HEK293 (cell line): ENCODE data around the gene CAPN15.

Experiments used
- GFI1B ChIP-seq: fragments of 450-650 bp; formaldehyde crosslinking; IDR thresholded peaks from 2 replicates; pipeline ENCODE4 v1.5.1; 2016; ENCODE audit warnings: missing biosample characterization, missing genetic modification characterization
- GLI2 ChIP-seq: fragments of 450-650 bp; formaldehyde crosslinking; IDR thresholded peaks from 2 replicates; pipeline ENCODE4; 2017; ENCODE audit warnings: missing biosample characterization, missing genetic modification characterization, low read depth, borderline replicate concordance
- GLIS1 ChIP-seq: fragments of 450-650 bp; formaldehyde crosslinking; IDR thresholded peaks from 2 replicates; pipeline ENCODE4 v1.5.1; 2016; ENCODE audit warnings: missing biosample characterization, missing genetic modification characterization
- HOXA7 ChIP-seq: sonication (generic); formaldehyde crosslinking; IDR thresholded peaks from 2 replicates; pipeline ENCODE4 v1.8.1; 2022; ENCODE audit warnings: missing genetic modification reagents, borderline replicate concordance
- HOXD13 ChIP-seq: sonication (generic); formaldehyde crosslinking; IDR thresholded peaks from 2 replicates; pipeline ENCODE4 v1.8.0; 2022; ENCODE audit warnings: missing genetic modification reagents, borderline replicate concordance
- IKZF3 ChIP-seq: fragments of 450-650 bp; IDR thresholded peaks from 2 replicates; pipeline ENCODE4 v1.5.0; 2018; ENCODE audit warnings: missing biosample characterization, mild to moderate bottlenecking, missing genetic modification characterization, moderate library complexity
- OVOL3 ChIP-seq: fragments of 450-650 bp; formaldehyde crosslinking; IDR thresholded peaks from 2 replicates; pipeline ENCODE4 v1.5.1; 2016; ENCODE audit warnings: missing biosample characterization, missing genetic modification characterization
- PRDM2 ChIP-seq: fragments of 450-650 bp; formaldehyde crosslinking; IDR thresholded peaks from 2 replicates; pipeline ENCODE4 v1.5.1; 2016; ENCODE audit warnings: missing biosample characterization, missing genetic modification characterization, borderline replicate concordance
- PRDM4 ChIP-seq: fragments of 450-650 bp; formaldehyde crosslinking; IDR thresholded peaks from 2 replicates; pipeline ENCODE4 v1.5.1; 2017; ENCODE audit warnings: missing biosample characterization, missing genetic modification characterization
- TRIM28 ChIP-seq: IDR thresholded peaks from 2 replicates; pipeline ENCODE4 v1.6.1; 2011; ENCODE audit warnings: low read length, control low read depth, borderline replicate concordance
- YY1 ChIP-seq: fragments of 450-650 bp; formaldehyde crosslinking; IDR thresholded peaks from 2 replicates; pipeline ENCODE4 v1.5.1; 2018; ENCODE audit warnings: missing biosample characterization, missing genetic modification characterization
- ZBTB49 ChIP-seq: fragments of 450-650 bp; formaldehyde crosslinking; IDR thresholded peaks from 2 replicates; pipeline ENCODE4 v1.5.1; 2016; ENCODE audit warnings: missing biosample characterization, missing genetic modification characterization, low read depth
- ZBTB7A ChIP-seq: fragments of 450-650 bp; formaldehyde crosslinking; IDR thresholded peaks from 2 replicates; pipeline ENCODE4 v1.5.1; 2016; ENCODE audit warnings: low read depth, missing biosample characterization, missing genetic modification characterization
- ZNF175 ChIP-seq: fragments of 450-650 bp; formaldehyde crosslinking; IDR thresholded peaks from 2 replicates; pipeline ENCODE4 v1.5.1; 2016; ENCODE audit warnings: missing biosample characterization, missing genetic modification characterization
- ZNF2 ChIP-seq: fragments of 450-650 bp; formaldehyde crosslinking; IDR thresholded peaks from 2 replicates; pipeline ENCODE4 v1.5.1; 2016; ENCODE audit warnings: missing biosample characterization, missing genetic modification characterization
- ZNF239 ChIP-seq: fragments of 450-650 bp; formaldehyde crosslinking; IDR thresholded peaks from 2 replicates; pipeline ENCODE4 v1.5.1; 2016; ENCODE audit warnings: missing biosample characterization, missing genetic modification characterization
- ZNF324 ChIP-seq: fragments of 450-650 bp; formaldehyde crosslinking; IDR thresholded peaks from 2 replicates; pipeline ENCODE4 v1.5.1; 2016; ENCODE audit warnings: missing biosample characterization, missing genetic modification characterization
- ZNF426 ChIP-seq: fragments of 450-650 bp; formaldehyde crosslinking; IDR thresholded peaks from 2 replicates; pipeline ENCODE4 v1.5.1; 2017; ENCODE audit warnings: missing biosample characterization, missing genetic modification characterization, mild to moderate bottlenecking, inconsistent platforms, moderate library complexity
- ZNF624 ChIP-seq: fragments of 450-650 bp; formaldehyde crosslinking; IDR thresholded peaks from 2 replicates; pipeline ENCODE4 v1.5.1; 2017; ENCODE audit warnings: missing biosample characterization, missing genetic modification characterization
- ZNF626 ChIP-seq: fragments of 450-650 bp; sonication (Bioruptor Pico); formaldehyde crosslinking; IDR thresholded peaks from 2 replicates; pipeline ENCODE4 v1.5.1; 2018; ENCODE audit warnings: missing biosample characterization, missing genetic modification characterization, inconsistent platforms
- ZNF677 ChIP-seq: fragments of 450-650 bp; IDR thresholded peaks from 2 replicates; pipeline ENCODE4 v1.5.0; 2018; ENCODE audit warnings: missing biosample characterization, mild to moderate bottlenecking, missing genetic modification characterization, moderate library complexity
- ZNF776 ChIP-seq: fragments of 450-650 bp; formaldehyde crosslinking; IDR thresholded peaks from 2 replicates; pipeline ENCODE4 v1.5.0; 2017; ENCODE audit warnings: missing biosample characterization, missing genetic modification characterization, borderline replicate concordance
- ZSCAN16 ChIP-seq: fragments of 450-650 bp; formaldehyde crosslinking; IDR thresholded peaks from 2 replicates; pipeline ENCODE4 v1.5.1; 2016; ENCODE audit warnings: missing biosample characterization, missing genetic modification characterization
- TF ChIP-seq, protein P1 (sequence below): fragments of 450-650 bp; formaldehyde crosslinking; IDR thresholded peaks from 2 replicates; pipeline ENCODE4 v1.5.1; 2016; ENCODE audit warnings: missing biosample characterization, missing genetic modification characterization

Gene CAPN15

DNA sequence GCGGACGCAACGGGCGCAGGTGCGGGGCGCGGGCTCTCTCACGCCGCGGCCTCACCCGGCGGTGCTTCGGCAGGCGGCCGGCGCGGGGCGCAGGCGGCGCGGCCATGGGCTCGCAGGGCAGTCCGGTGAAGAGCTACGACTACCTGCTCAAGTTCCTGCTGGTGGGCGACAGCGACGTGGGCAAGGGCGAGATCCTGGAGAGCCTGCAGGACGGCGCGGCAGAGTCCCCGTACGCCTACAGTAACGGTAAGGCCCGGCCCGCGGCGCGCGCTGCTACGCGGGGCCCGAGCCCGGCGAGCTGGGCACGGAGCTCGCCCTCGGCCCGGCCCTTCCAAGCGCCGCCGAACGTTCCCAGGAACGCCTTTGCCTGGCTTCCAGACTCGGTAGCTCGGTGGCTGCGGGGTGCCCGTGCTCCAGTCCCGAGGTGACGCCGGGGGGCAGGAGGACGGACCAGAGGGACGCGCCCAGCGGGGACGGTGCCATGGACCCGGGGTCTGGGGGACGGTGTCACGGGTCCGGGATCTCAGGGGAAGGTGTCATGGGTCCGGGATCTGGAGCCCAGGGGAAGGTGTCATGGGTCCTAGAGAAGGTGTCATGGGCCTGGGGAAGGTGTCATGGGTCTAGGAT lies 62.8 kb downstream of the CAPN15 start (continued):
- TF ChIP-seq PRDM2 (tag by site-specific recombination) (no peak), ZNF324 (tag by site-specific recombination) (no peak), ZNF677 (0 out of 2 replicates have a peak, but pooled peaks have one; percentile 45), ZNF239 (tag by site-specific recombination) (no peak), PRDM4 (no peak), GFI1B (tag by site-specific recombination) (no peak), ZBTB7A (peak; percentile 8; the same call in 1 of the 2 replicates), ZNF626 (no peak), ZNF175 (tag by site-specific recombination) (no peak), HOXD13 (CRISPR knock-in tag) (no peak), TRIM28 (no peak), ZNF2 (no peak), GLIS1 (tag by site-specific recombination) (no peak), ZNF426 (tag by site-specific recombination) (no peak), HOXA7 (CRISPR knock-in tag) (no peak), ZNF624 (tag by site-specific recombination) (no peak), OVOL3 (no peak), YY1 (tag by site-specific recombination) (0 out of 2 replicates have a peak, but pooled peaks have one; percentile 40), GLI2 (no peak), ZBTB49 (tag by site-specific recombination) (no peak), IKZF3 (tag by site-specific recombination) (peak; percentile 32; the same call in 1 of the 2 replicates), ZSCAN16 (tag by site-specific recombination) (no peak), ZNF776 (tag by site-specific recombination) (no peak)
- TF ChIP-seq, protein P1, sequence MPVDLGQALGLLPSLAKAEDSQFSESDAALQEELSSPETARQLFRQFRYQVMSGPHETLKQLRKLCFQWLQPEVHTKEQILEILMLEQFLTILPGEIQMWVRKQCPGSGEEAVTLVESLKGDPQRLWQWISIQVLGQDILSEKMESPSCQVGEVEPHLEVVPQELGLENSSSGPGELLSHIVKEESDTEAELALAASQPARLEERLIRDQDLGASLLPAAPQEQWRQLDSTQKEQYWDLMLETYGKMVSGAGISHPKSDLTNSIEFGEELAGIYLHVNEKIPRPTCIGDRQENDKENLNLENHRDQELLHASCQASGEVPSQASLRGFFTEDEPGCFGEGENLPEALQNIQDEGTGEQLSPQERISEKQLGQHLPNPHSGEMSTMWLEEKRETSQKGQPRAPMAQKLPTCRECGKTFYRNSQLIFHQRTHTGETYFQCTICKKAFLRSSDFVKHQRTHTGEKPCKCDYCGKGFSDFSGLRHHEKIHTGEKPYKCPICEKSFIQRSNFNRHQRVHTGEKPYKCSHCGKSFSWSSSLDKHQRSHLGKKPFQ, result no peak
